Neuronal stem cell (in vitro differentiated cells): Measurements from ENCODE around the gene TMTC4.

Experiments
- DNase-seq: peaks from one replicate; pipeline ENCODE4 v3.0.0-alpha.2; 2013; ENCODE audit warnings: low spot score
- H2AFZ ChIP-seq: one replicate; pipeline ENCODE4 v1.6.1; 2013; ENCODE audit warnings: mild to moderate bottlenecking, low read length, inconsistent platforms
- H2AK5ac ChIP-seq: 2 replicates; pipeline ENCODE4 v1.6.1; 2013; ENCODE audit warnings: low read depth, mild to moderate bottlenecking, inconsistent platforms, low read length, moderate library complexity, mixed read lengths
- H2BK120ac ChIP-seq: 2 replicates; pipeline ENCODE4 v1.6.1; 2013; ENCODE audit warnings: low read depth, mild to moderate bottlenecking, inconsistent platforms, low read length, moderate library complexity, mixed read lengths
- H2BK12ac ChIP-seq: one replicate; pipeline ENCODE4 v1.6.1; 2013; ENCODE audit warnings: low read length, inconsistent platforms
- H2BK15ac ChIP-seq: 2 replicates; pipeline ENCODE4 v1.6.1; 2013; ENCODE audit warnings: mild to moderate bottlenecking, low read length, inconsistent platforms, mixed read lengths
- H2BK5ac ChIP-seq: one replicate; pipeline ENCODE4 v1.6.1; 2013; ENCODE audit warnings: inconsistent platforms, mild to moderate bottlenecking, low read length, moderate library complexity
- H3K14ac ChIP-seq: one replicate; pipeline ENCODE4 v1.6.1; 2013; ENCODE audit warnings: low read length, inconsistent platforms
- H3K18ac ChIP-seq: 2 replicates; pipeline ENCODE4 v1.6.1; 2013; ENCODE audit warnings: low read length, inconsistent platforms
- H3K23ac ChIP-seq: 2 replicates; pipeline ENCODE4 v1.6.1; 2013; ENCODE audit warnings: low read depth, mild to moderate bottlenecking, mixed read lengths, low read length, inconsistent platforms; ENCODE audit not compliant: poor library complexity
- H3K27ac ChIP-seq: replicated peaks from 3 replicates; pipeline ENCODE4 v1.5.1; 2013; ENCODE audit warnings: low read length, inconsistent platforms
- H3K27me3 ChIP-seq, 3 experiments: 2 replicates each; pipeline ENCODE4 v1.6.1; 2013; ENCODE audit warnings: low read length in 3 of 3, mild to moderate bottlenecking in 2 of 3, inconsistent platforms in 1 of 3, low read depth in 1 of 3, mixed read lengths in 1 of 3, moderate library complexity in 1 of 3; ENCODE audit not compliant: control insufficient read depth in 3 of 3, insufficient read depth in 3 of 3
- H3K36me3 ChIP-seq, 2 donors: replicated peaks in 1 of 2; 2 replicates each; pipeline ENCODE4 v1.6.1; 2013; ENCODE audit warnings: low read length in 2 of 2; ENCODE audit not compliant: control insufficient read depth in 2 of 2, insufficient read depth in 2 of 2
- H3K4ac ChIP-seq: 2 replicates; pipeline ENCODE4 v1.6.1; 2013; ENCODE audit warnings: inconsistent platforms, mild to moderate bottlenecking, low read length, moderate library complexity
- H3K4me1 ChIP-seq, 2 donors: 1 replicate in 1 of 2; 2 replicates in 1 of 2; pipeline ENCODE4 v1.6.1; 2013; ENCODE audit warnings: low read length in 2 of 2, low read depth in 1 of 2; ENCODE audit not compliant: control insufficient read depth in 2 of 2, insufficient read depth in 1 of 2
- H3K4me2 ChIP-seq: one replicate; pipeline ENCODE4 v1.6.1; 2013; ENCODE audit warnings: mild to moderate bottlenecking, low read length, inconsistent platforms; ENCODE audit not compliant: insufficient read depth, poor library complexity, severe bottlenecking
- H3K4me3 ChIP-seq, 2 donors: 2 replicates each; pipeline ENCODE4 v1.5.1; 2013; ENCODE audit warnings: low read length in 2 of 2, mild to moderate bottlenecking in 2 of 2, inconsistent platforms in 1 of 2, moderate library complexity in 1 of 2
- H3K79me1 ChIP-seq: one replicate; pipeline ENCODE4 v1.6.1; 2013; ENCODE audit warnings: low read depth, mild to moderate bottlenecking, inconsistent platforms, low read length, moderate library complexity
- H3K9ac ChIP-seq: one replicate; pipeline ENCODE4 v1.6.1; 2013; ENCODE audit warnings: mild to moderate bottlenecking, low read depth, low read length, inconsistent platforms; ENCODE audit not compliant: poor library complexity
- H3K9me3 ChIP-seq, 2 donors: replicated peaks in 1 of 2; 2 replicates each; pipeline versions ENCODE3 to v1.6.1; 2013; ENCODE audit warnings: low read length in 2 of 2, mild to moderate bottlenecking in 2 of 2, inconsistent platforms in 1 of 2, low read depth in 1 of 2, mixed read lengths in 1 of 2, moderate library complexity in 1 of 2; ENCODE audit not compliant: control insufficient read depth in 2 of 2, insufficient read depth in 1 of 2
- H4K8ac ChIP-seq: one replicate; pipeline ENCODE4 v1.6.1; 2013; ENCODE audit warnings: low read depth, mild to moderate bottlenecking, inconsistent platforms, low read length, moderate library complexity
- H4K91ac ChIP-seq: one replicate; pipeline ENCODE4 v1.6.1; 2013; ENCODE audit warnings: low read length, low read depth, mild to moderate bottlenecking, inconsistent platforms; ENCODE audit not compliant: poor library complexity
- WGBS, 2 donors: extraction: QIAGEN DNeasy Blood & Tissue Kit; methylation state at CpG; one replicate each; pipeline ENCODE4 v1.1.7; 2013; ENCODE audit warnings: missing lambda C conversion rate in 2 of 2, mixed read lengths in 1 of 2; ENCODE audit not compliant: insufficient read length in 2 of 2, insufficient replicate concordance in 1 of 2; ENCODE audit errors: extremely low coverage in 2 of 2; 5-methylcytosine and 5-hydroxymethylcytosine counted together

The TMTC4 gene

DNA sequence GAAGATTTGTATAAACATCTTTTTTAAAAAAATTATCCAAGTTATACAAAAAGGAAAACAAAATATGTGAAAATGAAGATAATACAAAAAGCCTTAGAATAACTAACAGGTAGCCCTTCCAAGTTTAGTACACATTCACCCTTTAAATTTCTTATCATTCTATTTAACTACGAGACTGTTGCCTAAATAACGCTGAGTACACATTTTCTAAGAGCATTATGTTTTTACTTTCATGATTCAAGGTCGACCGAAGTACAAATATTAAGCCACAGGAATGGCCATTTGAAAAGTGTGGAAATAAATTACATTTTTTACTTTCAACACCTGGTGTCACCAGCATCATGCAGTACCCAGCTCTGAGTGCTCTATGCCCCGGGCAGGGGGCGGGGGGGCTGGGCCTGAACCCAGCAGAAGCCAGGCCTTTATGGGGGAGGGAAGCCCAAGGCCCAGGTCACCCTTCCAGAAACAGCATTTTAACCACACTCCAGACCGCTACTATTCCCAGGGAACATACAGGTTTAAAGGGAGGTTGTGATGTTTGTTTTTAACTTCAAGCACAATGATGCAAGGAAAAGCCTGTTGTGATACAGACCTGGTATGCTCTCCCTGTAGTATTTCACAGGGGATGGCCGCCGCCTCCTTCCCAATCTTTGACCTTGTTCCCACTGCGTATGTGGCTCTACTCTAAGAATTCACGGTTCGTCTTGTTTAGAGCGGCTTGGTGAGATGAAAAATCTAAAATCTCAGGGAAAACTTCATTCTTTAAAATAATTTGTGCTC lies 110.0 kb downstream of the TMTC4 start:
- H3K9ac ChIP-seq, result no peak overlapping the region
- no peaks in the 10 kb centered on the region for H3K4me1 ChIP-seq
- H2BK12ac ChIP-seq, result no peak overlapping the region
- H3K23ac ChIP-seq, result no peak overlapping the region
- no peak overlapping the region for H3K4me2 ChIP-seq
- no peak overlapping the region for H3K27ac ChIP-seq
- no peak overlapping the region for H3K18ac ChIP-seq
- H3K27me3 ChIP-seq, result no peaks in the 10 kb centered on the region
- H4K91ac ChIP-seq, result no peak overlapping the region
- H3K4ac ChIP-seq, result no peak overlapping the region
- H2BK5ac ChIP-seq, result no peak overlapping the region
- DNase-seq, result no peak
- H2AFZ ChIP-seq, result no peak overlapping the region
- no peak overlapping the region for H2AK5ac ChIP-seq
- no peak overlapping the region for H3K14ac ChIP-seq
- peaks cover 0 to 3% of the 10 kb centered on the region in 2 donors for H3K9me3 ChIP-seq
- no peak overlapping the region for H2BK120ac ChIP-seq
- H3K79me1 ChIP-seq, result no peaks in the 10 kb centered on the region
- no peak overlapping the region for H3K4me3 ChIP-seq
- H3K36me3 ChIP-seq, result no peaks in the 10 kb centered on the region
- no peak overlapping the region for H4K8ac ChIP-seq
- no peak overlapping the region for H2BK15ac ChIP-seq
- no CpG with 5 or more reads among the region's 13 CpGs for WGBS, 2 donors

DNA sequence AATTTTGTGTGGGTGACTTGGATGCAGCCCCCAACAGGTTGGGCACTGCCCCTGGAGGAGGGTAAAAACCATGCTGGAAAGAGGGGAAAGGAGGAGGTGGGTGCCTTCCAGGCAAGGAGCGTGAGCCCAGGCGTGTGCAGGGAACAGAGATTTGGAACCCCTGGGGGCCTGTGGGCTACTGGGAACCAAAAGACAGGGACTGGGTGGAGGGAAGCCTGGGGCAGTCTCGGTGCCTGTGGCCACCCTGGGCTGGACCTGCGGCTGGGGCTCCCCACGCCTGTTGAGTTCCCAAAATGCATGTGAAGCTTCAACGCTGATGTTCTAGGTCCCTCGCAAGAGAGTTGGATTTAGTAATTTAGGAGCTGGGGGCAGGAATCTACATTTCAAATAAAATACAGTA lies 110.8 kb downstream of the TMTC4 start:
- Histone ChIP-seq H2BK5ac (no peak overlapping the region), H3K4me3 (no peak overlapping the region), H2AFZ (no peak overlapping the region), H3K14ac (no peak overlapping the region), H3K23ac (no peak overlapping the region), H2BK120ac (no peak overlapping the region), H3K9me3 (peaks cover 0 to 3% of the 10 kb centered on the region in 2 donors), H3K18ac (peak overlapping the region; percentile 29), H2AK5ac (no peak overlapping the region), H3K36me3 (no peaks in the 10 kb centered on the region), H3K4me1 (no peaks in the 10 kb centered on the region), H3K27ac (no peak overlapping the region), H3K27me3 (no peaks in the 10 kb centered on the region), H3K4ac (no peak overlapping the region), H3K9ac (no peak overlapping the region), H3K79me1 (no peaks in the 10 kb centered on the region), H4K91ac (no peak overlapping the region), H2BK12ac (no peak overlapping the region), H2BK15ac (no peak overlapping the region), H3K4me2 (no peak overlapping the region), H4K8ac (no peak overlapping the region)
- WGBS, 2 donors, result no CpG with 5 or more reads among the region's 7 CpGs
- no peak for DNase-seq

- Histone ChIP-seq H3K4ac (no peak overlapping the region), H3K9me3 (peaks cover 0 to 3% of the 10 kb centered on the region in 2 donors), H3K18ac (no peak overlapping the region), H3K9ac (no peak overlapping the region), H4K8ac (no peak overlapping the region), H4K91ac (no peak overlapping the region), H3K27ac (no peak overlapping the region), H2BK120ac (no peak overlapping the region), H2AFZ (no peak overlapping the region), H2BK5ac (peak overlapping the region; percentile 56), H2BK15ac (no peak overlapping the region), H3K27me3 (no peaks in the 10 kb centered on the region), H2AK5ac (no peak overlapping the region), H3K4me2 (no peak overlapping the region), H3K14ac (no peak overlapping the region), H2BK12ac (no peak overlapping the region), H3K4me3 (no peak overlapping the region), H3K36me3 (no peaks in the 10 kb centered on the region), H3K4me1 (no peaks in the 10 kb centered on the region), H3K23ac (peak overlapping the region; percentile 10), H3K79me1 (no peaks in the 10 kb centered on the region)
- DNase-seq, result no peak
- no CpG with 5 or more reads among the region's 7 CpGs for WGBS, 2 donors
Measured at GRCh38 chr13:100561599-100562204, 112.9 kb downstream of the TMTC4 start.

DNA sequence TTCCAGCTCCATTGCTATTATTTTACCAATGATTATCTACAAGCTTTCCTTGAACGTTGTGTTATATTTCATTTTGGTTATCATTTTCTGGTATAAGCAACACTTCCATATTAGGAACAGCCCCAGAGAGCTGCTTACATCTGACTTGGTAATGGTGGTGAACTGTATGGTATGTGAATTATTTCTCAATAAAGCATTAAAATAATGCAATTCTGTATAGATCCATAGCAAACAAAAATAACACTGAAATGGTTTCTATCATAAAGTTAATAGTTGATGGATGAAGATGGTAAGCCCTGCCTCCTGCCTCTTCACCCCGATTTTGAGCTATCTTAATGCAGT lies 113.5 kb downstream of the TMTC4 start:
- no peak overlapping the region for H4K8ac ChIP-seq
- H3K79me1 ChIP-seq, result no peaks in the 10 kb centered on the region
- no peak overlapping the region for H3K14ac ChIP-seq
- H3K27ac ChIP-seq, result no peak overlapping the region
- H3K4ac ChIP-seq, result no peak overlapping the region
- no peak overlapping the region for H2BK120ac ChIP-seq
- no peak overlapping the region for H4K91ac ChIP-seq
- no peak overlapping the region for H3K18ac ChIP-seq
- no peak overlapping the region for H2AK5ac ChIP-seq
- no peak for DNase-seq
- no peak overlapping the region for H2AFZ ChIP-seq
- WGBS, 2 donors, result no CpG with 5 or more reads among the region's 2 CpGs
- no peak overlapping the region for H3K4me3 ChIP-seq
- no peak overlapping the region for H2BK15ac ChIP-seq
- H3K4me2 ChIP-seq, result no peak overlapping the region
- H2BK5ac ChIP-seq, result no peak overlapping the region
- H2BK12ac ChIP-seq, result no peak overlapping the region
- H3K23ac ChIP-seq, result no peak overlapping the region
- H3K9ac ChIP-seq, result no peak overlapping the region
- H3K4me1 ChIP-seq, result no peaks in the 10 kb centered on the region
- H3K9me3 ChIP-seq, result peaks cover 0 to 3% of the 10 kb centered on the region in 2 donors
- H3K27me3 ChIP-seq, result no peaks in the 10 kb centered on the region
- H3K36me3 ChIP-seq, result no peaks in the 10 kb centered on the region
